ENCODE measurements around the gene TPX2.

DNA sequence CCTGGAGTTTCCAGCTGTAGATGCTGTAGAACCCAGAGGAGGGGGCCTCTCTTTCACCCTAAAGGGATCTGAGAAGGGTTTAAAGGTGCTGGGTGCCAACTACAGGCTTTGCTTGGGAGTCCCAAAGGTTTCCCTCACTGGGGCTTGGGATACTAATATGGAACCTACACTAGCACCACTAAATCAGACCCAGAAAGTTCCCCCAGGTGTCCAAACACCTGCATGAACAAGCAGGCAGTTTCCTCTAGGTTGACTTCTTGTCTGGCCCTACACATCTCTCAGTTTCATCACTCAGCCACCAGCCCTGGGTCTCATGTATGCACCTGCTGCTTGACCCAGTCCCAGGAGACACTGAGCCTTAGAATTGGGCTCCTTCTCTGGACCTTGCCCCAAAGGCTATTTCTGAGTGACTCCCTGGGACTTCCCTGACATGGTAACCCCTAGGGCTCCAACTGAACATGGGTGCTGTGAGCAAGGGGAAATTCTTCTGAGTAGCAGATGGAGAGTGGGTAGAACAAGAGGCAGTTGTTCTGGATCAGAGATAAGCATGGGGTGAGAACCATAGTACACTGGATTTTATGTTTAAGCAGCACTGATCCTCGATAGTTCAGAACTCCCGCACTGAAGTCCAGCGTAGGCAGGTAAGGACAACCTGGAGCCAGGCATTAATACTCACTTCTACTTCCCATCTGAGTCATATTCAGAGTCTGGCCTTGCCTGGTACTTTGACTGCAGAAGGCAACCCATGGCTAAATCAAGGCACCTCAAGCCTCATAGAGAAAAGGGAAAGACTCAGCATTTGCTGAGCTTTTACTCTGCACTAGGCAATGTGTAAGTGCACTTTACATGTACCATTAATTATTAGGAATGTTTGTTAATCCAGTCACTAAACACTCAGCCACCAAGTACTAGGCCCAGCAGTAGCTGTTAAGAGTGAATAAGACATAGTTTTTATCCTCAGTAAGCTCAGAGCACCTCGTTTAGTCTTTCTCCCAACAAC, 33.2 kb upstream of the TPX2 start:
- no peak for TF ChIP-seq CTCF (IDR thresholded peaks at IDR 0.05)
- no peak for TF ChIP-seq POLR2A (IDR thresholded peaks at IDR 0.05)
